ENCODE results near the gene STXBP6.

Gene STXBP6

GRCh38 chr14:25049568-25050268 is at the start of gene STXBP6:
Gene STXBP6 (minus strand): TSS chr14:25050147. CDS start chr14:24974818, 75,329 bp downstream.
- in situ Hi-C loops (cut with HindIII; ENCODE audit: low pct_unique_long_range_greater_than_20kb, low sequenced_read_pairs), result no loop called here
- no peak for TF ChIP-seq JUND (IDR thresholded peaks at IDR 0.05; ENCODE audit: low read depth)
- DNase-seq (ENCODE audit: low read depth in 1 of 2, low spot score in 1 of 2), result peak; percentile 42 to 56

- DNase-seq (ENCODE audit: low read depth in 1 of 2, low spot score in 1 of 2), result no peak
- in situ Hi-C loops (cut with HindIII; ENCODE audit: low pct_unique_long_range_greater_than_20kb, low sequenced_read_pairs), result no loop called here
- no peak for TF ChIP-seq JUND (IDR thresholded peaks at IDR 0.05; ENCODE audit: low read depth)
Observed at GRCh38 chr14:25097120-25097519, 47.2 kb upstream of the STXBP6 start.

DNA sequence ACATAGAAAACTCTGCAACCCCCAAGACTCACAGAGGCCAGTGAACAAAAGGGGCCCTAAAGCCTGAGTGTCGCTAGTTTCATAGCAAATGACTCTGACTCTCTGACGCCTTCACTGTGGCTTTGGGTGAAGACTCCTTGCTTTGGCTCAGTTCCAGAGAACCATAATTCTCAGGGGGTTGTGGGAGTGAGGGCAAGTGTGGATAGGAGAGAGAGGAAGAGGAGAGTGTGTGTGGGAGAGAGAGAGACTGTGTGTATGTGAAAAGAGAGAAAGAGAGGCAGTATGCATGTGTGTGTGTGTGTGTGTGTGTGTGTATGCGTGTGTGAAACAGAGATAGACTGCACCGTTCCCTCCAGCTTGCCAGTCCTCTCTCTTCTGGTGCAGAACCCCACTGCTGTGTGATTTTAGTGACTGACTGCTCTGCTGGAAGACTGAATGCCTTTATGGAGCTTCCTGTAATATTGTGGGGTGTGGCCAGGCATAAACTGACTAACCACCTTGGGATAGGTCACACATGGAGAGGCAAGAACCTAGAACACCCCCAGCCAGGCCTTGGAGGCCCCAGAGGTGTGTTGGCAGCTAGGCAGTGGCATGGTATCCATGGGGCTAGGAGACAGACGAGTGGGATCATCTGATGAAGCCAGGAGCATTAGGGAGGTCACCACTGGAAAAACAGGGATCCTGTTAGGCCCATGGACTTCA is 45.9 kb upstream of the STXBP6 start:
- no peak for DNase-seq (ENCODE audit: low read depth in 1 of 2, low spot score in 1 of 2)
- in situ Hi-C loops (cut with HindIII; ENCODE audit: low pct_unique_long_range_greater_than_20kb, low sequenced_read_pairs), result no loop called here
- TF ChIP-seq JUND (IDR thresholded peaks at IDR 0.05; ENCODE audit: low read depth), result no peak

DNA sequence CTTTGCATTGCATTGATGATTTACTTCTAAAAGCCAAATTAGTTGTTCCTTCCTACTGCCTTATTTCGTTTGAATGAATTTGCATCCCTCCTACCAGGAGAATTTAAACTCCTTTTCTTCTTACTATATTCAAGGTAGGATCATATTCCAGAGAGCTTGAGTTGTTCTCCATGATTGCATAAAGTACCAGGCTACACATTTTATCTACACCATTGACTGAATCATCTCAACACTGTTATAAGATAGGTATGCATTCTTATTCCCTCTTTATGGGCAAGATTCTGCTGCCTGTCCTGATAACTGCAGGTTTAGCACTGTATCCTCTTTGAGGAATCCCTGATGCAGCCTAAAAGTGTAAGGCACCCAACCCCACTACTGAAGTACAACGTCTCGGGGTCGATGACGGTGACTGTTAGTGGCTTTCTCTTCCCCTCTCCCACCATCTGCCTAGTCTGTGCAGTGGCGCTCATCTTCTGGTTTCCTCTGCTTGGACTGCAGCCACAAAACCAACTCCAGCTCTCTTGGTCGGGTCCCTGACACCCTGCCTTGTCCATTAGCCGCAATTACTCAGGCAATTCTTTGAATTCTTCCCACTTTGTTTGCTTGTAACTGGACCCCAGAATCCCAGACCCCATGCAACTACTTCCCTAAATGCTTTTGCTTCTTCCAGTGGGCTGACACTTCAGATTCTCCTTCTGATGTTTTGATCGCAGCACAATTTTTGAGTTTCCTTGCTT is 44.4 kb upstream of the STXBP6 start:
- TF ChIP-seq JUND (IDR thresholded peaks at IDR 0.05; ENCODE audit: low read depth), result no peak
- in situ Hi-C loops (cut with HindIII; ENCODE audit: low pct_unique_long_range_greater_than_20kb, low sequenced_read_pairs), result no loop called here
- no peak for DNase-seq (ENCODE audit: low read depth in 1 of 2, low spot score in 1 of 2)

GRCh38 chr14:25092258-25092740 is 42.4 kb upstream of the STXBP6 start:
- no peak for DNase-seq (ENCODE audit: low read depth in 1 of 2, low spot score in 1 of 2)
- in situ Hi-C loops (cut with HindIII; ENCODE audit: low pct_unique_long_range_greater_than_20kb, low sequenced_read_pairs), result no loop called here
- TF ChIP-seq JUND (IDR thresholded peaks at IDR 0.05; ENCODE audit: low read depth), result no peak

GRCh38 chr14:25090716-25091454 is 40.9 kb upstream of the STXBP6 start:
- TF ChIP-seq JUND (IDR thresholded peaks at IDR 0.05; ENCODE audit: low read depth), result no peak
- in situ Hi-C loops (cut with HindIII; ENCODE audit: low pct_unique_long_range_greater_than_20kb, low sequenced_read_pairs), result no loop called here
- peak in 1 of 2 experiments; percentile 69 for DNase-seq (ENCODE audit: low read depth in 1 of 2, low spot score in 1 of 2)

- in situ Hi-C loops (cut with HindIII; ENCODE audit: low pct_unique_long_range_greater_than_20kb, low sequenced_read_pairs), result no loop called here
- TF ChIP-seq JUND (IDR thresholded peaks at IDR 0.05; ENCODE audit: low read depth), result no peak
- DNase-seq (ENCODE audit: low read depth in 1 of 2, low spot score in 1 of 2), result no peak
Observed at GRCh38 chr14:25090256-25090655, 40.3 kb upstream of the STXBP6 start.

DNA sequence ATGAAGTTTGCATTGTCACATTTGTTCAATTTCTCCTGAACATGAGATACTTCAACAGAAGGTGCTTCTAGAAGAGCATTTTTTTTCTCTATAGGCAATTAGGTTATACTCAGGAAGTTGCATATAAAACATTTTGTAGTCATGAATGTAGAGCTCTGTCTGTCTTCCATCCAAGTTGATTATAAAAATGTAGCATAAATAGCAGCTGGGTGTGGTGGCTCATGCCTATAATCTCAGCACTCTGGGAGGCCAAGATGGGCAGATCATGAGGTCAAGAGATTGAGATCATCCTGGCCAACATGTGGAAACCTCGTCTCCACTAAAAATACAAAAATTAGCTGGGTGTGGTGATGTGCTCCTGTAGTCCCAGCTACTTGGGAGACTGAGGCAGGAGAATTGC is 39.5 kb upstream of the STXBP6 start:
- DNase-seq (ENCODE audit: low read depth in 1 of 2, low spot score in 1 of 2), result no peak
- no peak for TF ChIP-seq JUND (IDR thresholded peaks at IDR 0.05; ENCODE audit: low read depth)
- in situ Hi-C loops (cut with HindIII; ENCODE audit: low pct_unique_long_range_greater_than_20kb, low sequenced_read_pairs), result no loop called here

- no peak for DNase-seq (ENCODE audit: low read depth in 1 of 2, low spot score in 1 of 2)
- no peak for TF ChIP-seq JUND (IDR thresholded peaks at IDR 0.05; ENCODE audit: low read depth)
- in situ Hi-C loops (cut with HindIII; ENCODE audit: low pct_unique_long_range_greater_than_20kb, low sequenced_read_pairs), result no loop called here
Observed at GRCh38 chr14:25086821-25087396, 37.0 kb upstream of the STXBP6 start.

- in situ Hi-C loops (cut with HindIII; ENCODE audit: low pct_unique_long_range_greater_than_20kb, low sequenced_read_pairs), result no loop called here
- TF ChIP-seq JUND (IDR thresholded peaks at IDR 0.05; ENCODE audit: low read depth), result no peak
- DNase-seq (ENCODE audit: low read depth in 1 of 2, low spot score in 1 of 2), result no peak
Observed at GRCh38 chr14:25086081-25086480, 36.1 kb upstream of the STXBP6 start.

GRCh38 chr14:25080682-25081081 is 30.7 kb upstream of the STXBP6 start:
- TF ChIP-seq JUND (IDR thresholded peaks at IDR 0.05; ENCODE audit: low read depth), result no peak
- no peak for DNase-seq (ENCODE audit: low read depth in 1 of 2, low spot score in 1 of 2)
- in situ Hi-C loops (cut with HindIII; ENCODE audit: low pct_unique_long_range_greater_than_20kb, low sequenced_read_pairs), result no loop called here

- TF ChIP-seq JUND (IDR thresholded peaks at IDR 0.05; ENCODE audit: low read depth), result no peak
- no peak for DNase-seq (ENCODE audit: low read depth in 1 of 2, low spot score in 1 of 2)
- in situ Hi-C loops (cut with HindIII; ENCODE audit: low pct_unique_long_range_greater_than_20kb, low sequenced_read_pairs), result no loop called here
Observed at GRCh38 chr14:25079311-25079710, 29.4 kb upstream of the STXBP6 start.
